DMS153 treated with DMSO at 0.1 percent for 48 hours (cell line): ENCODE data around the gene FRMPD1.
"Not testable (repeated sequence)": the region's sequence is repeated elsewhere in the genome, so short reads cannot be mapped to it uniquely, and the experiment has no call there.

ENCODE experiments used
- DNase-seq: peaks from one replicate; lab custom pipeline; 2025; ENCODE audit not compliant: unreplicated experiment; lab: John Stamatoyannopoulos, UW

The FRMPD1 gene

GRCh38 chr9:37650873-37651768 lies at the start of gene FRMPD1:
FRMPD1 (plus strand) TSS chr9:37650954; CDS start chr9:37692642, 41,688 bp downstream.
- peak; percentile 57 for DNase-seq

- not testable (repeated sequence) for DNase-seq
Observed at GRCh38 chr9:37602061-37602460, 48.7 kb upstream of the FRMPD1 start.

GRCh38 chr9:37602817-37603216 lies 47.9 kb upstream of the FRMPD1 start:
- DNase-seq: peak; percentile 15

DNA sequence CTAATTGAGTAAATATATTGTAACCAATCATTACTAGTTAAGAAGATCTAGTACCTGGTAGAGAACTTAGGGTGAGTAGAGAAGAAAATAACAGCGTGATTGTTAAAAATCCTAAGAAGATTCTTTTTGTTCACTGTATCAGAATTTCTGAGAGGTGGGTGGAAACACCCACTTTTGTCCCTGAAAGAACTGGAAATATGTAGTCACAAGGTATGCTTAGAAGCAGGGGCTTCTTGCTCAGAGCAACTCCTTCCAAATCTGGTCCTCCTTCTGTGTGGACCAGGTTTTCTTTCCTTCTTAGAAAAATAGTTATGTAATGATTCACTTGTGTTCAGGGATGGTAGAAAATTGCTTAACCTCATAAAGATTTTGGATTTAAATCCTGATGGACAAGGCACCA lies 46.5 kb upstream of the FRMPD1 start:
- DNase-seq: no peak

DNA sequence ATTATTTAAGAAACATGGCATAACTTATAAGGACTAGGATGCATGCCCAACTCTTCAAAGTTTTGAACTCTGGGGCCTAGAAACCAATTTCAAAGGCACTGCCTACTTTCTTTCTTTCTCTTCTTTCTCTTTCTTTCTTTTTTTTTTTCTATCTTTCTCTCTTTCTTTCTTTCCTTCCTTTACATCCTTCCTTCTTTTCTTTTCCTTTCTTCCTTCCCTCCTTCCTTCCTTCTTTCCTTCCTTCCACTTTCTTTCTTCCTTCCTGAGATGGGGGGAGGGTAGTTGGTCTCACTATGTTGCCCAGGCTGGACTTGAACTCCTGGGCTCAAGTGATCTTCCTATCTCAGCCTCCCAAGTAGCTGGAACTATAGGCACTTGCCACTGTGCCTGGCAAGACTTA lies 42.5 kb upstream of the FRMPD1 start:
- no peak for DNase-seq

- DNase-seq: no peak
Observed at GRCh38 chr9:37609735-37610397, 40.9 kb upstream of the FRMPD1 start.

DNA sequence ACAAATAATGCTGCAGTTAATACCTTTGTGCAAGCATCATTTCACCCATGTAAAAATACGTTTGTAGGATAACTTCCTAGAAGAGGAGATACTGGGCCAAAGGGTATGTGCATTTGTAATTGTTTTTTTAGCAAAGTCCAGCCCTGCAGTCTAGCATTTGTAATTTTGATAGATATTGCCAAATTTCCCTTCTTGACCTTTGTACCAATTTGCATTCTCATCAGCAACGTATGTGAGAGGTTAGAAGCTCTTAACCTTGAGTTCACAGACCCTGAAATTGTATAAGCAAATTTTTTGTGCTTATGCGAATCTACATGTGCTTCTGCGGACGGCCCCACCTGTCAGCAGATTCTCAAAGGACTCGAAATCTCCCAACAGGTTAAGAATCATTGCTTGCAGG lies 39.7 kb upstream of the FRMPD1 start:
- no peak for DNase-seq

GRCh38 chr9:37611961-37612360 lies 38.8 kb upstream of the FRMPD1 start:
- DNase-seq: no peak

DNA sequence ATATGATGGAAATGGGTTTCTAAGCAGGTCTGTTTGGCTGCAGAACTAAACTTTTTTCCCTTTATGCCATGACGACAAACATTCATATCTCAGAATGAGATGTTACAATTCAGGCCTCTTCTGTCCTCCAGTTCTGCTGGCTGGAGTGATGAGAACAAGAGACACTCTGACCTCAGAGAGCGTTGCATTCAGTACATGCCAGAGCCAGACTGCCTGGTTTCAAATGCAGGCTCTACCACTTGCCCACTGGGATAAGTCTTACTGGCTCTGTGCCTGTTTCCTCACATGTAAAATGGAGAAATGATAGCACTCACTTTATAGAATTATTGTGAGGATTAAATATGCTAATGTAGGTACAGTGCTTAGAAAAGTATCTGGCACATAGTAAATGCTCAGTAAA lies 33.6 kb upstream of the FRMPD1 start:
- DNase-seq: no peak

- DNase-seq: no peak
Observed at GRCh38 chr9:37617832-37618231, 32.9 kb upstream of the FRMPD1 start.

GRCh38 chr9:37618817-37619216 lies 31.9 kb upstream of the FRMPD1 start:
- DNase-seq: no peak

DNA sequence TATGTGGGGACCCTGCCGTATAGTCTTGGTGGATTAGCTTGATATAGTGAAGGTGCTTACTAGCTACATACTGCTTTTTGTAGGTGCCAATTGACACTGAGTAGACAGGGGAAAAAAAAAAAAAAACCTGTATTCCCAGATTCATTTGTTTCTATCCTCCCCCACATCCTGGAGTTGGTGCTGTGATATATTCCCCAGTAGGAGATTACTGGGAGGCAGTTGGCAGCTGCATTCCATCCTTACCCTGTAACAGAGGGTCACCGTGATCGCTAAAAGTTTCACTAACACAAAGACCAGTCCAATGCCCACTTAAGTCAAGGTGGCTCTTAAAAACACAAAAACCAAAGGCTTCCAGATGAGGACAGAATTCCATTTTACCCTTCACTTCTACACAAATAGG lies 30.9 kb upstream of the FRMPD1 start:
- DNase-seq: no peak

- DNase-seq: no peak
Observed at GRCh38 chr9:37620396-37620795, 30.4 kb upstream of the FRMPD1 start.

DNA sequence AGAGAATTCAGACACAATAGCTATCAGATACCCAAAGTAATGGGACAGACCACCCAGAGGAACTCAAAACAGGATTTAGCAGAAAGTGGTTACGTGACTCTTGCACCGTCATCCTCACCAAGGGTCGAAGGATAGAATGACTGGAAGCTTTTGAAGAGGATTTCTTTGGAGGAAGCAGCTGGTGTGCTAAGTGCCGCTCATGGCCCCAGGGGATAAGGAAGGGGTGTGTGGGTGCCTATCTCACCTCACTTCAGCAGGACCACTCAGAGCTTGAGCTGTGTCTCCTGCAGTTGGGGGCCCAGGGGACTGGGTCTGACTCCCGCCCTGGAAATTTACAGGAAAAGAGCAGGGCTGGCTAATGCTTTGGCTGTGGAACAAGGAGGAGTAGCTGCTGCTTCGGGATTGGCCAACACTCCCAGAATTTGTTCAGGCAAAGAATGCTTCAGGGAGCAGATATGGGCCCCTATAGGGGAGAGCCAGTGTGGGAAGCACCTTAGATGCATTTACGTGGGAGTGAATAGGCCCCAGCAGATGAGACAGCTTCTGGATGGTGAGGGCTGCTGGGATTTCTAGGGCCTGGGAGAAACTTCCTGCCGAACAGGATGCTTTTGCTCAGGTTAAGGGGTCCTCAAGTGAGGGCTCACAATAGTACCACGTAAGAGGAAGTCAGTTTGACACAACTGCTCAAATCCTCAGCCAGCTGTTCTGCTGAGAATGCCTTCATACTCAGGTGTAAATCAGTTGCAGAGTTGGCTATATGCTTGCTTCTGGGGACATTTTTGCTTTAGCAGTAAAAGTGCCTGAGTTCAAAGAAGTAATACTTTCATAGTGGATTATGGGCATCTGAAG lies 29.3 kb upstream of the FRMPD1 start:
- DNase-seq: no peak

GRCh38 chr9:37622462-37622861 lies 28.3 kb upstream of the FRMPD1 start:
- no peak for DNase-seq

- DNase-seq: no peak
Observed at GRCh38 chr9:37623267-37623666, 27.5 kb upstream of the FRMPD1 start.

- DNase-seq: no peak
Observed at GRCh38 chr9:37624073-37624472, 26.7 kb upstream of the FRMPD1 start.

DNA sequence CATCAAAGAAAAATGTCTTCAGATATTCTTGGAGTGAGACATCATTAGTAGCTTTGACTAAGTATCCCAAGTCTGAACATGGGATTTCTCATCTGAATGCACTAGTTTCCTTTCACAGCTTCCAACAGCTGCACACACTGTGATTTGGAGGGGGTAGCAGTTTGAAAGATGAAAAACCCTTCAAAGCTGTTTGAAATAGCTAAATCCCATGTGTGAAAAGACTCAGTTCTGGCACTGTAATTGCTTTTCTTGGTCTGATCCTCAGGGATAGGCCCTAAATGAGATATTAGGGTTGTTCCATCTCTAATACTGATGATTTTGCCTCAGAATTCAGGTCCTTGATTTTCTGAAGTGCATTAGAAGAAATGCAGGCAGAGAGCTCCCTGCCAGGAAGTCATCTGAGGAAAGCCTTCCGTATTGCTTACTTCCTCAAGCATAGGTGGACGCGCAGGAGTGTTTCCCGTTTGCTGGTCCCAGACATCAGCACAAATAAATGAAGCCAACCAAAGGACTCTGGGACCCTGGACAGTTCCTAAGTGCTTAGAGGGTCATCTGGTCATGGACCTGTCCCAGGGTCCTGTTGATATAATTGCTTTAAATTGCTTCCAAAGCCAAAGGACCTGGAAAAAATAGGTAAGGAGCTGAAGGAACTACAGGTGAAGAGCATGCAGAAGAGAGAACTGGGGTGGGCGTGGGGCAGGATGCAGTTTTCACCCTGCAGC lies 25.6 kb upstream of the FRMPD1 start:
- DNase-seq: no peak

- no peak for DNase-seq
Observed at GRCh38 chr9:37625758-37626147, 25.0 kb upstream of the FRMPD1 start.

DNA sequence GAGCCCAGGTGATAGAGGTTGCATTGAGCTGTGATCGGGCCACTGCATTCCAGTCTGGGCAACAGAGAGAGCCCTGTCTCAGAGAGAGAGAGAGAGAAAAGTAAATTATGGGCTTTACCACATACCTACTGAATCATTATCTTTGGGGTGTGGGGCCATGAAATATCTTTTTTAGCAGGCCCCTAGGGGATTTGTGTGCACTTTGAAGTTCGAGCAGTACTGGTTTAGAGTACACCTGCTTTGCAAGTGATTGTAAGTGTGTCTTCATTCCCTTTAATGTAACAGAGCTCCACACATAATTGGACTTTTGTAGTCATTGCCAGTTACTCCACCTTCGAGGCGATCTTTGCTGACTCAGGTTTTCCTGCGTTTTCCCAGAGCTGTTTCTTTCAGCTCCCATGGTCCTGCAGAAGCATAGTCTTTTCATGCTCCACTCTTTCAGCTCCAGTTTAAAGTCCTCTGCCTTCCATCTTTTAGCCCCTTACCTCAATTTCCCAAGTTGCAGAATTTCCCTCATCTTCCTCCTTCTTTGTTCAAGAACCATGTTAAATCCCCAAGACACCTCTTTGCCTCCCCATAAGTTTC lies 24.0 kb upstream of the FRMPD1 start:
- no peak for DNase-seq
